ENCODE data around the gene HTR3B.
A peak's percentile ranks its signal among the peaks of the same experiment; 100 is the strongest.

Gene HTR3B

DNA sequence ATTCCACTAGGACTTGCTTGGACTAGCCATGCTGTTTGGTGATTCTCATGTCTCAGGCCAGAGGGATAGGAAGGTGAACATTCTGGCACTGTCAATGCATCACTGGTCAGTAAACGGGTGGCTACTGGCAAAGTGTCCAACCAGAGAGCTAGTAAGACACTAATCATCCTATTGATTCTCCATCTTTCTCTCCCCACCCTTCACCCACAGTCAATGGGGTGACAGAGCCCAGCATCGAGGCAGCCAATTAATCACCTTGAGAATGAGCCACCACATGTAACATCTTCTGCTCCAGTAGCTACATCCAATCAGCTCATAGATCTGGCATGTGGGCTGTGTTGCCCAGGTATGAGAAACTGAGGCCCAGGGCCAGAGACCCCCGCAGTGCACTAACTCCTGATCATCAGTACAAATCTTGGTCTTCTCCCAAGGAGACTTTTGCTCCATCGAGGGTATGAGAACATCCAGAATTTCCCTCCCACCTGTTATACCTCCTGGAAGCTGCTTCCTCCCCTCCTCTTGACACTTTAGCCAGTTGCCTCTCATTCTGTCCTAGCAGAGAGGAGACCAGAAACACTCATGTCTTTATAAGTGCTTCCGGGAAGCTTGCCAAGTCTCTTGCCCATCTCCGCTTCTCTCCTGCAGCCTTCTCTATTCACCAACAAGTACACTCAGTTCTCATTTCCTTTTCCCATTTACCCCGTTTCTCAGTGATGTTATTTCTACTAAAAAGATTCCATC lies 87.3 kb downstream of the HTR3B start:
- DNase-seq, result no peak

DNA sequence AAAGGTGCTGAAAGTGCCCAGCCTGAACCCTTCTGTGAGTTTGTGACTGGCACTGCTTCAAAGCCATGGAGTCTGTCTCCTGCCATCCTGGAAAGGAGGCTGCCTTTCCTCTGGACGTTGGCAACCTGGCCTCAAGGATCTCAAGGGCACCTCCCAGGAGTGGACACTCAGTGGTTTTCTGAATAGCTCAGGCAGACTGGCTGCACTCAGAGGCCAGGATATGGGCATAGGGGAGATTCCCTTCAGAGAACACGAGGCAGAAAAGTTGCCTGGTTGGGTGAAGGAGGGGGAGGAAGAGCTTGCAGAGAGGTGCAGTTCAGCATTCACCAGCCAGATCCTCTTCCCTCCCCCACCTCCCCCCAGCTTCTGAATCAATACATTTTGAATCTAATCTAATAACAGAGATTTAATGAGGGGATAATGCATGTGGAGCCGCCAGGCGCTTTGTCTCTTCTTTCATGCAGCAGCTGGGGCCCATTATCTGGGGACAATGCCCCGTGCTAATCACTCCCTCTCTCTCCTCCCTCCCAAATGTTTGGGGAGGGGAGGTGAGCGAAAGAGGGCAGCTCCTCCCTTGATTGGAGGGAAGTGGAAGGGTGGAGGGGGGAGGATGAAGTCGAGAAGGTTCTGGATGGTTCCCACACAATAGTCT lies 88.0 kb downstream of the HTR3B start:
- no peak for DNase-seq

GRCh38 chr11:113994077-113994954 lies 89.7 kb downstream of the HTR3B start:
- DNase-seq, result peak in 1 of 2 donors; percentile 30

Measured in CD4-positive, alpha-beta T cell treated with Interleukin-1 beta for 1 hour (primary cell).